ENCODE data around the gene ANKS3.

ANKS3 gene

GRCh38 chr16:4692460-4693295 is 41.4 kb downstream of the ANKS3 start:
- H3K4me3 ChIP-seq (ENCODE audit: low read length) = peak overlapping the region; percentile 68; the same call in 1 of the 2 replicates
- no peak for TF ChIP-seq ZNF274 (IDR thresholded peaks at IDR 0.05; ENCODE audit: low read depth, low read length)

GRCh38 chr16:4691666-4692412 is 42.2 kb downstream of the ANKS3 start:
- H3K4me3 ChIP-seq (ENCODE audit: low read length) = no peak overlapping the region
- TF ChIP-seq ZNF274 (IDR thresholded peaks at IDR 0.05; ENCODE audit: low read depth, low read length) = no peak

GRCh38 chr16:4690946-4691665 is 43.0 kb downstream of the ANKS3 start:
- H3K4me3 ChIP-seq (ENCODE audit: low read length) = no peak overlapping the region
- TF ChIP-seq ZNF274 (IDR thresholded peaks at IDR 0.05; ENCODE audit: low read depth, low read length) = no peak

- no peak for TF ChIP-seq ZNF274 (IDR thresholded peaks at IDR 0.05; ENCODE audit: low read depth, low read length)
- no peak overlapping the region for H3K4me3 ChIP-seq (ENCODE audit: low read length)
These were observed 44.0 kb downstream of the ANKS3 start for GRCh38 chr16:4689864-4690704.

GRCh38 chr16:4689091-4689671 is 44.9 kb downstream of the ANKS3 start:
- no peak for TF ChIP-seq ZNF274 (IDR thresholded peaks at IDR 0.05; ENCODE audit: low read depth, low read length)
- no peak overlapping the region for H3K4me3 ChIP-seq (ENCODE audit: low read length)

- no peak overlapping the region for H3K4me3 ChIP-seq (ENCODE audit: low read length)
- TF ChIP-seq ZNF274 (IDR thresholded peaks at IDR 0.05; ENCODE audit: low read depth, low read length) = no peak
These were observed 45.4 kb downstream of the ANKS3 start for GRCh38 chr16:4688674-4689045.

GRCh38 chr16:4687946-4688673 is 46.0 kb downstream of the ANKS3 start:
- no peak for TF ChIP-seq ZNF274 (IDR thresholded peaks at IDR 0.05; ENCODE audit: low read depth, low read length)
- no peak overlapping the region for H3K4me3 ChIP-seq (ENCODE audit: low read length)

- no peak overlapping the region for H3K4me3 ChIP-seq (ENCODE audit: low read length)
- TF ChIP-seq ZNF274 (IDR thresholded peaks at IDR 0.05; ENCODE audit: low read depth, low read length) = no peak
These were observed 46.7 kb downstream of the ANKS3 start for GRCh38 chr16:4687416-4687815.

GRCh38 chr16:4686497-4687210 is 47.4 kb downstream of the ANKS3 start:
- TF ChIP-seq ZNF274 (IDR thresholded peaks at IDR 0.05; ENCODE audit: low read depth, low read length) = no peak
- no peak overlapping the region for H3K4me3 ChIP-seq (ENCODE audit: low read length)

- H3K4me3 ChIP-seq (ENCODE audit: low read length) = no peak overlapping the region
- no peak for TF ChIP-seq ZNF274 (IDR thresholded peaks at IDR 0.05; ENCODE audit: low read depth, low read length)
These were observed 48.1 kb downstream of the ANKS3 start for GRCh38 chr16:4685776-4686496.

GRCh38 chr16:4685292-4685691 is 48.8 kb downstream of the ANKS3 start:
- no peak overlapping the region for H3K4me3 ChIP-seq (ENCODE audit: low read length)
- no peak for TF ChIP-seq ZNF274 (IDR thresholded peaks at IDR 0.05; ENCODE audit: low read depth, low read length)

- H3K4me3 ChIP-seq (ENCODE audit: low read length) = no peak overlapping the region
- no peak for TF ChIP-seq ZNF274 (IDR thresholded peaks at IDR 0.05; ENCODE audit: low read depth, low read length)
These were observed 49.3 kb downstream of the ANKS3 start for GRCh38 chr16:4684763-4685162.

All from GM08714 (cell line).